Osteoblast (primary cell): ENCODE results near the gene SCAND1. TPM values are rescaled to one million over a fixed set of nuclear protein-coding genes. Genes with fewer than 3 reads are reported as not detected.

Experiments
- DNase-seq: peaks from one replicate; pipeline ENCODE4 v3.0.0; 2011; ENCODE audit warnings: low spot score, mixed read lengths; ENCODE audit not compliant: insufficient read length; ENCODE audit errors: missing footprints
- H2AFZ ChIP-seq: 2 replicates; pipeline ENCODE4 v1.6.0; 2011; ENCODE audit warnings: mild to moderate bottlenecking, low read length
- H3K27ac ChIP-seq: 2 replicates; pipeline ENCODE4 v1.5.1; 2011; ENCODE audit warnings: mild to moderate bottlenecking, low read depth, low read length, moderate library complexity
- H3K27me3 ChIP-seq: 2 replicates; pipeline ENCODE4 v1.6.0; 2012; ENCODE audit warnings: mild to moderate bottlenecking, control low read depth, inconsistent platforms, low read length, moderate library complexity; ENCODE audit not compliant: insufficient read depth
- H3K36me3 ChIP-seq: 2 replicates; pipeline ENCODE4 v1.5.1; 2011; ENCODE audit warnings: mild to moderate bottlenecking, low read length, control low read depth, moderate library complexity; ENCODE audit not compliant: insufficient read depth
- H3K4me1 ChIP-seq: 2 replicates; pipeline ENCODE4 v1.5.1; 2011; ENCODE audit warnings: mild to moderate bottlenecking, low read length, control low read depth, moderate library complexity; ENCODE audit not compliant: insufficient read depth
- H3K4me2 ChIP-seq: 2 replicates; pipeline ENCODE4 v1.6.0; 2011; ENCODE audit warnings: mild to moderate bottlenecking, low read length; ENCODE audit not compliant: insufficient read depth
- H3K4me3 ChIP-seq: fragments of 200-600 bp; sonication (generic); 3 replicates; pipeline ENCODE4 v1.5.1; 2012; ENCODE audit warnings: mild to moderate bottlenecking, low read length, inconsistent platforms; ENCODE audit not compliant: insufficient read depth
- H3K79me2 ChIP-seq: 2 replicates; pipeline ENCODE4 v1.6.0; 2012; ENCODE audit warnings: mild to moderate bottlenecking, low read length, control low read depth, inconsistent platforms; ENCODE audit not compliant: insufficient read depth
- H3K9me3 ChIP-seq: 2 replicates; pipeline ENCODE4 v1.5.1; 2011; ENCODE audit warnings: low read depth, low read length, control low read depth
- H4K20me1 ChIP-seq: 2 replicates; pipeline ENCODE4 v1.6.0; 2012; ENCODE audit warnings: mild to moderate bottlenecking, low read length, control low read depth; ENCODE audit not compliant: insufficient read depth
- CTCF ChIP-seq: IDR thresholded peaks from 2 replicates; pipeline ENCODE4 v1.5.1; 2011; ENCODE audit warnings: mild to moderate bottlenecking, low read depth, low read length, moderate library complexity; ENCODE audit errors: extremely low read depth
- small RNA-seq: library from RNA; depleted of rRNA; stranded (forward); fragments of <200 nt; gene quantifications from one replicate; pipeline ENCODE3, GENCODE V24; 2012
- total RNA-seq: library from RNA; depleted of rRNA; stranded (reverse); fragments of >200 nt; gene quantifications from 2 replicates; pipeline ENCODE4 v1.2.3, GENCODE V29; 2012

Gene SCAND1
- total RNA-seq, 1 donor: 74.6 TPM

- Histone ChIP-seq H3K36me3 (peaks cover 13% of the 10 kb centered on the region), H3K4me2 (no peak overlapping the region), H4K20me1 (peaks cover 31% of the 10 kb centered on the region), H3K4me1 (peaks cover 5% of the 10 kb centered on the region), H2AFZ (no peak overlapping the region), H3K27ac (no peak overlapping the region), H3K79me2 (peaks cover 61% of the 10 kb centered on the region), H3K4me3 (no peak overlapping the region), H3K9me3 (no peaks in the 10 kb centered on the region), H3K27me3 (no peaks in the 10 kb centered on the region)
- TF ChIP-seq CTCF: no peak
- DNase-seq: no peak
Observed at GRCh38 chr20:35907017-35907701, 47.1 kb downstream of the SCAND1 start.

GRCh38 chr20:35904982-35905663, 49.2 kb downstream of the SCAND1 start:
- no peaks in the 10 kb centered on the region for H3K9me3 ChIP-seq
- peaks cover 33% of the 10 kb centered on the region for H4K20me1 ChIP-seq
- H3K4me1 ChIP-seq: peaks cover 24% of the 10 kb centered on the region
- H3K4me2 ChIP-seq: no peak overlapping the region
- peaks cover 22% of the 10 kb centered on the region for H3K36me3 ChIP-seq
- no peak overlapping the region for H3K27ac ChIP-seq
- no peaks in the 10 kb centered on the region for H3K27me3 ChIP-seq
- peaks cover 63% of the 10 kb centered on the region for H3K79me2 ChIP-seq
- TF ChIP-seq CTCF: no peak
- no peak overlapping the region for H2AFZ ChIP-seq
- no peak overlapping the region for H3K4me3 ChIP-seq
- no peak for DNase-seq

GRCh38 chr20:35903843-35904242, 50.5 kb downstream of the SCAND1 start:
- no peak overlapping the region for H3K27ac ChIP-seq
- H4K20me1 ChIP-seq: peaks cover 30% of the 10 kb centered on the region
- H3K27me3 ChIP-seq: no peaks in the 10 kb centered on the region
- H3K4me2 ChIP-seq: no peak overlapping the region
- no peak overlapping the region for H2AFZ ChIP-seq
- H3K9me3 ChIP-seq: no peaks in the 10 kb centered on the region
- H3K4me1 ChIP-seq: peaks cover 24% of the 10 kb centered on the region
- H3K4me3 ChIP-seq: no peak overlapping the region
- no peak for DNase-seq
- H3K36me3 ChIP-seq: peaks cover 35% of the 10 kb centered on the region
- no peak for TF ChIP-seq CTCF
- H3K79me2 ChIP-seq: peaks cover 57% of the 10 kb centered on the region

Small RNA genes lying within 50 kb of the gene (small RNA-seq; reads per million reads assigned to genes)
- not detected for gene RNU6-937P

Other genes starting within 250 kb of the SCAND1 start
- gene RBM39, start 212.2 kb downstream of the SCAND1 start, total RNA-seq: 274 and 300 TPM in 2 replicates
- 34.8 and 39.1 TPM in 2 replicates for gene PHF20, start 182.5 kb downstream of the SCAND1 start, total RNA-seq
- 0.72 and 2.1 TPM in 2 replicates for gene CNBD2, start 14.1 kb upstream of the SCAND1 start, total RNA-seq
- gene EPB41L1, start 200.2 kb upstream of the SCAND1 start, total RNA-seq: 26.8 and 32.4 TPM in 2 replicates